MM.1S (cell line): ENCODE measurements around the gene REC114.

Experiments
- DNase-seq: peaks from one replicate; pipeline ENCODE4 v3.0.0-alpha.2; 2015
- H2AFZ ChIP-seq: fragments of 300-600 bp; sonication (generic); 2 replicates; pipeline ENCODE4 v1.6.0; 2016; ENCODE audit warnings: antibody characterized with exemption, low read length
- H3F3A ChIP-seq: fragments of 300-600 bp; sonication (generic); 2 replicates; pipeline ENCODE4 v1.6.1; 2016; ENCODE audit warnings: mild to moderate bottlenecking, antibody characterized with exemption, low read length, moderate library complexity, mixed read lengths; ENCODE audit not compliant: insufficient read depth
- H3K27ac ChIP-seq: fragments of 300-600 bp; sonication (generic); 2 replicates; pipeline ENCODE4 v1.5.1; 2016; ENCODE audit warnings: mild to moderate bottlenecking, low read length
- H3K27me3 ChIP-seq: fragments of 300-600 bp; sonication (generic); replicated peaks from 2 replicates; pipeline ENCODE4 v1.6.0; 2016; ENCODE audit warnings: low read length; ENCODE audit not compliant: insufficient read depth
- H3K36me3 ChIP-seq: fragments of 300-600 bp; sonication (generic); replicated peaks from 2 replicates; pipeline ENCODE4 v1.6.1; 2016; ENCODE audit warnings: mild to moderate bottlenecking, low read length, mixed read lengths; ENCODE audit not compliant: insufficient read depth
- H3K4me1 ChIP-seq: fragments of 300-600 bp; sonication (generic); 2 replicates; pipeline ENCODE4 v1.6.1; 2016; ENCODE audit warnings: low read length, mixed read lengths
- H3K4me2 ChIP-seq: fragments of 300-600 bp; sonication (generic); 2 replicates; pipeline ENCODE4 v1.6.0; 2016; ENCODE audit warnings: low read depth, low read length
- H3K4me3 ChIP-seq: fragments of 300-600 bp; sonication (generic); 2 replicates; pipeline ENCODE4 v1.5.1; 2016; ENCODE audit warnings: low read length, mixed read lengths
- H3K79me2 ChIP-seq: fragments of 300-600 bp; sonication (generic); 2 replicates; pipeline ENCODE4 v1.6.1; 2016; ENCODE audit warnings: mixed run types, low read length, mixed read lengths
- H3K9ac ChIP-seq: fragments of 300-600 bp; sonication (generic); 2 replicates; pipeline ENCODE4 v1.6.1; 2016; ENCODE audit warnings: low read length, mixed read lengths
- H3K9me2 ChIP-seq: fragments of 300-600 bp; sonication (generic); replicated peaks from 2 replicates; pipeline ENCODE4 v1.6.1; 2016; ENCODE audit warnings: mild to moderate bottlenecking, low read length, mixed read lengths; ENCODE audit not compliant: insufficient read depth
- H3K9me3 ChIP-seq: fragments of 300-600 bp; sonication (generic); replicated peaks from 2 replicates; pipeline ENCODE4 v1.6.1; 2016; ENCODE audit warnings: mild to moderate bottlenecking, low read length, mixed read lengths; ENCODE audit not compliant: insufficient read depth
- H4K20me1 ChIP-seq: fragments of 300-600 bp; sonication (generic); 2 replicates; pipeline ENCODE4 v1.6.1; 2016; ENCODE audit warnings: mild to moderate bottlenecking, low read length, moderate library complexity, mixed read lengths; ENCODE audit not compliant: insufficient read depth
- EZH2 ChIP-seq: fragments of 300-600 bp; sonication (generic); optimal IDR thresholded peaks from 2 replicates; pipeline ENCODE3; 2017; ENCODE audit warnings: low read depth, mild to moderate bottlenecking, antibody characterized with exemption, low read length, mixed read lengths
- EZH2phosphoT487 ChIP-seq: fragments of 300-600 bp; sonication (generic); IDR thresholded peaks from 2 replicates; pipeline ENCODE4 v1.6.1; 2018; ENCODE audit warnings: antibody characterized with exemption, low read length
- TF ChIP-seq, protein P1 (sequence below): fragments of 300-600 bp; sonication (generic); IDR thresholded peaks from 2 replicates; pipeline ENCODE4 v1.5.1; 2016; ENCODE audit warnings: antibody characterized with exemption, low read length, mixed read lengths

The REC114 gene

DNA sequence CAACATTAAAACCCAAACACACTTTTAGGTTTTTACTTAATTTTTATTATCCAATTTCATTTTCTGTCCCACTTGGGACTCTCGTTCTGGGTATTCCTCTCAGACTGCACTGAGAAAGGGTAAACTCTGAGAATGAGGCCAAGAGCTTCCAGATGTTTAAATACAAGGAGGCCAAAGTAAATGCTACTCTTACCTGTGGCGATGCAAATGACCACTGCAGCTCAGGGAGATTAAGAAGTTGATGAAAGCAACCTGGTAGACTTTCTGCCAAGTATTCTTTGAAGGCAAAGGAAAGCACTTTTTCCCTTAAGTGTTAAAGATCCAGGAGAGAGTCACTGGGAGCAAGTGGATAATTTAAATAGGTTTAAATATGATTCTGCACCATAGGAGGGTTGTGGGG is 151.1 kb downstream of the REC114 start:
- Histone ChIP-seq H3F3A (no peaks in the 10 kb centered on the region), H3K4me3 (no peak overlapping the region), H3K27ac (no peak overlapping the region), H3K4me2 (no peak overlapping the region), H4K20me1 (0 out of 2 replicates have a peak, but pooled peaks cover 9% of the 10 kb centered on the region), H3K27me3 (no peaks in the 10 kb centered on the region), H3K79me2 (peaks cover 41% of the 10 kb centered on the region), H3K9ac (no peak overlapping the region), H2AFZ (no peak overlapping the region), H3K4me1 (no peaks in the 10 kb centered on the region), H3K36me3 (no peaks in the 10 kb centered on the region), H3K9me3 (no peaks in the 10 kb centered on the region), H3K9me2 (no peaks in the 10 kb centered on the region)
- TF ChIP-seq EZH2 = no peak
- TF ChIP-seq, protein P1, sequence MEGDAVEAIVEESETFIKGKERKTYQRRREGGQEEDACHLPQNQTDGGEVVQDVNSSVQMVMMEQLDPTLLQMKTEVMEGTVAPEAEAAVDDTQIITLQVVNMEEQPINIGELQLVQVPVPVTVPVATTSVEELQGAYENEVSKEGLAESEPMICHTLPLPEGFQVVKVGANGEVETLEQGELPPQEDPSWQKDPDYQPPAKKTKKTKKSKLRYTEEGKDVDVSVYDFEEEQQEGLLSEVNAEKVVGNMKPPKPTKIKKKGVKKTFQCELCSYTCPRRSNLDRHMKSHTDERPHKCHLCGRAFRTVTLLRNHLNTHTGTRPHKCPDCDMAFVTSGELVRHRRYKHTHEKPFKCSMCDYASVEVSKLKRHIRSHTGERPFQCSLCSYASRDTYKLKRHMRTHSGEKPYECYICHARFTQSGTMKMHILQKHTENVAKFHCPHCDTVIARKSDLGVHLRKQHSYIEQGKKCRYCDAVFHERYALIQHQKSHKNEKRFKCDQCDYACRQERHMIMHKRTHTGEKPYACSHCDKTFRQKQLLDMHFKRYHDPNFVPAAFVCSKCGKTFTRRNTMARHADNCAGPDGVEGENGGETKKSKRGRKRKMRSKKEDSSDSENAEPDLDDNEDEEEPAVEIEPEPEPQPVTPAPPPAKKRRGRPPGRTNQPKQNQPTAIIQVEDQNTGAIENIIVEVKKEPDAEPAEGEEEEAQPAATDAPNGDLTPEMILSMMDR = no peak
- no peak for TF ChIP-seq EZH2phosphoT487
- DNase-seq = no peak

DNA sequence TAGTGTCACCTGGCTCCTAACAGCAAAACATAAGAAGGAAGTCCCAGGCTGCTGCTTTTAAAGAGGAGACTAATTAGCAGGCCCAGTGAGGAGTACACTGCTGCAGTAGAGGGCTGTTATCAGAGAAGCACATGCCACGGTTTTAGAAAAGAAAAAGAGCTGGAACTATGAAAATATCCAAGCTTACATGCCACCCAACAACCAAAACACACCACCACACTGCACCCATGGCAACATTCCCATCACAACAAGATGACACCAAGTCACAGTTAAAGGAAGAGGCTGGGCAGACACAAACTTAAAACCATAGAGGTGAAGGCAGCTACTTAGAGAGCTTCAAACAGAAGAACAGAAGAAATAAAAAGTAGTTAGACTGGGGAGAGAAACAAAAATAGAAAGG is 153.2 kb downstream of the REC114 start:
- Histone ChIP-seq H3K4me3 (no peak overlapping the region), H3K79me2 (peaks cover 58% of the 10 kb centered on the region), H3K9ac (no peak overlapping the region), H3K27me3 (no peaks in the 10 kb centered on the region), H3K9me3 (no peaks in the 10 kb centered on the region), H3K27ac (no peak overlapping the region), H3K36me3 (no peaks in the 10 kb centered on the region), H4K20me1 (peaks cover 15% of the 10 kb centered on the region), H3F3A (no peaks in the 10 kb centered on the region), H2AFZ (no peak overlapping the region), H3K4me1 (no peaks in the 10 kb centered on the region), H3K9me2 (no peaks in the 10 kb centered on the region), H3K4me2 (no peak overlapping the region)
- DNase-seq = no peak
- TF ChIP-seq EZH2 = no peak
- TF ChIP-seq EZH2phosphoT487 = no peak
- TF ChIP-seq, protein P1 = no peak

DNA sequence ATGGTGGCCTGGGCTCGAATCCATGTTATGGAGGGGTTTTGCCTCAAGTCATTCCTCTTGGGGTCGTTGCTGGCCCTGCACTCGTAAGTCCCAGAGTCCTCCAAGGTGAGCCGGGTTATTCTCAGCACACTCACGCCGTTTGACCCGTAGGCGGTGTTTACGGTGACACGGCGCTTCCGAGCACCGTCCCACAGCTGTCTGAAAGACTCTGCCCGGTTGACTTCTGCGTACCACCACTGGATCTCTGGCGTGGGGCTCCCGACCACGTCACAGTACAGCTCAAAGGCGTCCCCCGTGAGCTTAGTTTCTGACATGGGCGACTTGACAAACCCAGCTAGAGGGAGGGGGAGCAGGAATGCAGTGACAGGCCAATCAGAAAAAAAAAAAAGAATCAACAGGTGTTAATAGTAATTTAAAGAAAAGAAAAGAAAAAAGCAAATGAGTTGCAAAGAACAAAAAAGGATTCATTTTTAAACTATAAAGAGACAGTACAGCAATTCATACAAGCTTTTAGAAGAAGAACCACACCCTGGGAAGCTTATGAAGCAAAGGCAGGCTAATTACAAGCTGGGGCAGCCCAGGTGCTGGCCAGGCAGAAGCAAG is 154.2 kb downstream of the REC114 start:
- Histone ChIP-seq H3K9me3 (no peaks in the 10 kb centered on the region), H3F3A (no peaks in the 10 kb centered on the region), H3K9ac (no peak overlapping the region), H3K36me3 (no peaks in the 10 kb centered on the region), H3K27ac (no peak overlapping the region), H3K4me1 (no peaks in the 10 kb centered on the region), H3K79me2 (peaks cover 68% of the 10 kb centered on the region), H3K4me2 (no peak overlapping the region), H3K4me3 (no peak overlapping the region), H3K27me3 (no peaks in the 10 kb centered on the region), H3K9me2 (no peaks in the 10 kb centered on the region), H4K20me1 (peaks cover 18% of the 10 kb centered on the region), H2AFZ (no peak overlapping the region)
- TF ChIP-seq EZH2phosphoT487 = no peak
- DNase-seq = no peak

DNA sequence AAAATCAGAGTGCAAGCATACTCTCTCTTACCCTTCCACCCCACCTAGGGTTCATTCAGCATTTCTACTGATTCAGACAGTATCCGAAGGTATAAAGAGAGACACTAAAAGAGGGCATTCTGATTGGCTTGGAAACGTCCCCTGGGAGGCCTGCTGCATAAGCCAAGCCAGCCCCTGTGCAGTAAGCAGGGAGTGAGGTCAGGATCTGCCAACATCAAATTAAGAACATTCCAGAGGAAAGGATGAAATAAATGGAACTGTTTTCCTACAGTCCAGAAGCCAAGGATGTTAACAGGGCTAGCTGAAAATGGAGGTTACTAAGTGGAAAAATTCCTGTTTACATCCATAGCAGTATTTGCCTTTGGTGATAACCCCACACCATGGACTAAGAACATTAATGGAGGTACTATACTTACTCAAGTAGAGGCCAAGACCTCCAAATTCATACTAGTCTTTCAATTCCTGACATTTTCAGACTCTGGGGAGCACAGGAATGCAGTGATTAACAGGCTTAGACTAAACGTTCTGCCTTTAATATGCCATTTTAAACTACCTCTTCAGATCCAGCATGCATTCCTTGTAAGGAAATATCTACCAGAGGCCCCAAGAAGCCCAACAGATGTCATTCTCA is 155.7 kb downstream of the REC114 start:
- Histone ChIP-seq H3K9ac (no peak overlapping the region), H3K9me3 (no peaks in the 10 kb centered on the region), H3K4me2 (no peak overlapping the region), H3K9me2 (no peaks in the 10 kb centered on the region), H3K27me3 (no peaks in the 10 kb centered on the region), H3K4me1 (no peaks in the 10 kb centered on the region), H3F3A (no peaks in the 10 kb centered on the region), H3K27ac (no peak overlapping the region), H4K20me1 (peaks cover 18% of the 10 kb centered on the region), H3K4me3 (no peak overlapping the region), H3K79me2 (peaks cover 82% of the 10 kb centered on the region), H2AFZ (no peak overlapping the region), H3K36me3 (no peaks in the 10 kb centered on the region)
- TF ChIP-seq, protein P1 = no peak
- TF ChIP-seq EZH2phosphoT487 (no peak), EZH2 (no peak)
- no peak for DNase-seq
